Fibroblast of lung (primary cell): ENCODE measurements around the gene CCDC179. TPM values are rescaled to one million over a fixed set of nuclear protein-coding genes. Genes with fewer than 3 reads are reported as not detected.

ENCODE experiments used
- DNase-seq, 2 donors: peaks; one replicate each; pipeline versions ENCODE4 v3.0.0 to v3.0.0-alpha.2; 2010; ENCODE audit warnings: low read depth in 2 of 2
- H2AFZ ChIP-seq: 2 replicates; pipeline ENCODE4 v1.5.1; 2012; ENCODE audit warnings: low read length, control low read depth, inconsistent platforms
- H3K27ac ChIP-seq: 2 replicates; pipeline ENCODE4 v1.5.1; 2011; ENCODE audit warnings: low read length, control low read depth; ENCODE audit not compliant: insufficient read depth
- H3K27me3 ChIP-seq: 2 replicates; pipeline ENCODE4 v1.5.1; 2011; ENCODE audit warnings: mild to moderate bottlenecking, low read length; ENCODE audit not compliant: control insufficient read depth, insufficient read depth
- H3K36me3 ChIP-seq: 2 replicates; pipeline ENCODE4 v1.5.1; 2011; ENCODE audit warnings: low read length; ENCODE audit not compliant: control insufficient read depth, insufficient read depth
- H3K4me1 ChIP-seq: 2 replicates; pipeline ENCODE4 v1.5.1; 2011; ENCODE audit warnings: low read length; ENCODE audit not compliant: control insufficient read depth, insufficient read depth; ENCODE audit errors: extremely low read depth
- H3K4me2 ChIP-seq: 2 replicates; pipeline ENCODE4 v1.5.1; 2011; ENCODE audit warnings: low read length, control low read depth; ENCODE audit not compliant: insufficient read depth; ENCODE audit errors: extremely low read depth
- H3K4me3 ChIP-seq, 4 experiments: fragments of 200-600 bp in 1 of 4; sonication (generic) in 1 of 4; replicated peaks in 1 of 4; 2 replicates each; pipeline ENCODE4 v1.5.1; 2011 to 2016; ENCODE audit warnings: low read length in 4 of 4, low read depth in 3 of 4, mild to moderate bottlenecking in 3 of 4, control low read depth in 2 of 4, inconsistent platforms in 1 of 4, mixed read lengths in 1 of 4; ENCODE audit not compliant: insufficient read depth in 1 of 4; ENCODE audit errors: control extremely low read depth in 1 of 4
- H3K79me2 ChIP-seq: 2 replicates; pipeline ENCODE4 v1.5.1; 2012; ENCODE audit warnings: mild to moderate bottlenecking, low read length, inconsistent platforms; ENCODE audit not compliant: control insufficient read depth, insufficient read depth
- H3K9ac ChIP-seq: 2 replicates; pipeline ENCODE4 v1.5.1; 2011; ENCODE audit warnings: mild to moderate bottlenecking, low read length, control low read depth; ENCODE audit not compliant: insufficient read depth
- H3K9me3 ChIP-seq: 2 replicates; pipeline ENCODE4 v1.5.1; 2012; ENCODE audit warnings: low read depth, low read length; ENCODE audit not compliant: control insufficient read depth, insufficient read depth
- H4K20me1 ChIP-seq: 2 replicates; pipeline ENCODE4 v1.5.1; 2011; ENCODE audit warnings: low read length; ENCODE audit not compliant: control insufficient read depth, insufficient read depth; ENCODE audit errors: extremely low read depth
- CTCF ChIP-seq, 2 donors: IDR thresholded peaks in 1 of 2; conservative IDR thresholded peaks in 1 of 2; 1 replicate in 1 of 2; 2 replicates in 1 of 2; pipeline ENCODE4 v1.5.1; 2011 to 2012; ENCODE audit warnings: low read length in 2 of 2, control low read depth in 1 of 2, inconsistent platforms in 1 of 2, low read depth in 1 of 2, mild to moderate bottlenecking in 1 of 2
- EZH2 ChIP-seq: IDR thresholded peaks from 2 replicates; pipeline ENCODE4 v1.5.1; 2012; ENCODE audit warnings: low read length, control low read depth, mild to moderate bottlenecking; ENCODE audit errors: missing control alignments
- polyA plus RNA-seq, 2 donors: library from polyadenylated mRNA; depleted of rRNA in 1 of 2; stranded (reverse) in 1 of 2; unstranded in 1 of 2; fragments of >200 nt; gene quantifications; 2 replicates each; pipeline ENCODE4 v1.2.1, GENCODE V29; 2011 to 2012; ENCODE audit warnings: missing spikeins in 1 of 2
- total RNA-seq: library from RNA; depleted of rRNA; stranded (reverse); fragments of >200 nt; gene quantifications from 2 replicates; pipeline ENCODE4 v1.2.1, GENCODE V29; 2014

CCDC179 gene
- total and polyA plus RNA-seq, 2 donors (not counting 1 experiment from before 2014, with no cell fraction given) = not detected

DNA sequence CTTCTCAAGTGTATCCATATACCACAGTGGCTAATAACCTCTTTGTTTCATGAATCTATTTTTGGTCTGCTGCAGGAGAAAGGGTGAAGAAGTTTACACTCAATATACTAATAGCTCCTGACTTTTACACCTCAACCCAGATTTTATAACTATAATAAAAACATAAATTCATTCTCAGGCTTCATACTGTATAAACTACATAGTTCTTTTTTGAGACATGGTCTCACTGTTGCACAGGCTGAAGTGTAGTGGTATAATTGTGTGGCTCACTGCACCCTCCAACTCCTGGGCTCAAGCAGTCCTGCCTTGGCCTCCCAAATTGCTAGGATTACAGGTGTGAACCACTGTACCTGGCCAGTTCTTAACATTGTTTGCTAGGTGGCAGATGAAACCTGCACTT is 17.8 kb upstream of the CCDC179 start:
- H2AFZ ChIP-seq = no peak overlapping the region
- H3K9ac ChIP-seq = no peak overlapping the region
- TF ChIP-seq EZH2 (no peak), CTCF (conservative IDR thresholded peaks at IDR 0.05 in 1 of 2, IDR thresholded peaks at IDR 0.05 in 1 of 2; ENCODE audit: low read depth in 1 of 2, low read length in 2 of 2) (no peak)
- no peaks in the 10 kb centered on the region for H3K9me3 ChIP-seq
- no peak for DNase-seq
- no peaks in the 10 kb centered on the region for H3K4me1 ChIP-seq
- H3K4me3 ChIP-seq = no peak overlapping the region
- H3K4me2 ChIP-seq = no peak overlapping the region
- no peaks in the 10 kb centered on the region for H3K36me3 ChIP-seq
- no peaks in the 10 kb centered on the region for H3K27me3 ChIP-seq
- no peaks in the 10 kb centered on the region for H3K79me2 ChIP-seq
- no peak overlapping the region for H3K27ac ChIP-seq
- no peaks in the 10 kb centered on the region for H4K20me1 ChIP-seq

GRCh38 chr11:22875869-22876473 is 15.7 kb upstream of the CCDC179 start:
- TF ChIP-seq CTCF (conservative IDR thresholded peaks at IDR 0.05 in 1 of 2, IDR thresholded peaks at IDR 0.05 in 1 of 2; ENCODE audit: low read depth in 1 of 2, low read length in 2 of 2) = peak; percentile 58 to 61
- TF ChIP-seq EZH2 = no peak
- H3K4me3 ChIP-seq = no peak overlapping the region
- no peaks in the 10 kb centered on the region for H3K9me3 ChIP-seq
- no peaks in the 10 kb centered on the region for H3K36me3 ChIP-seq
- H4K20me1 ChIP-seq = no peaks in the 10 kb centered on the region
- no peak overlapping the region for H3K27ac ChIP-seq
- H3K4me1 ChIP-seq = no peaks in the 10 kb centered on the region
- no peaks in the 10 kb centered on the region for H3K79me2 ChIP-seq
- no peaks in the 10 kb centered on the region for H3K27me3 ChIP-seq
- H2AFZ ChIP-seq = no peak overlapping the region
- DNase-seq = peak; percentile 75 to 88
- H3K4me2 ChIP-seq = no peak overlapping the region
- no peak overlapping the region for H3K9ac ChIP-seq

DNA sequence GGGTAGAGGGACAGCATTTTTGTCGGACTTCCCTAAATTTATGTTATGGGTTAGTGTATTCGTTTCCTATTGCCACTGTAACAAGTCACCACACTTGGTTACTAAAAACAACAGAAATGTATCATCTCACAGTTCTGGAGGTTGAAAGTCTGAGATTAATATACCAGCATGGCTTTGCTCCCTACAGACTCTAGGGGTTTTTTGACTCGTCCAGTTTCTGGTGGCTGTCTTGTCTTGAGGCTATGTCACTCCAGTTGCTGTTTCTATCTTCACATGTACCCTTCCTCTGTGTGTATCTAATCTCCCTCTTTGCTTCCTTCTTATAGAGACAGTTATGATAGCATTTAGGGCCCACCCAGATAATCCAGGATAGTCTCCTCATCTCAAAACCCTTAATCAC is 9.1 kb upstream of the CCDC179 start:
- Histone ChIP-seq H2AFZ (no peak overlapping the region), H3K9me3 (no peaks in the 10 kb centered on the region), H4K20me1 (no peaks in the 10 kb centered on the region), H3K9ac (no peak overlapping the region), H3K4me3 (no peak overlapping the region), H3K27ac (no peak overlapping the region), H3K79me2 (no peaks in the 10 kb centered on the region), H3K4me1 (no peaks in the 10 kb centered on the region), H3K4me2 (no peak overlapping the region), H3K36me3 (no peaks in the 10 kb centered on the region), H3K27me3 (no peaks in the 10 kb centered on the region)
- no peak for DNase-seq
- TF ChIP-seq CTCF (conservative IDR thresholded peaks at IDR 0.05 in 1 of 2, IDR thresholded peaks at IDR 0.05 in 1 of 2; ENCODE audit: low read depth in 1 of 2, low read length in 2 of 2) = no peak
- TF ChIP-seq EZH2 = no peak
